HG03565 (cell line): ENCODE measurements around the gene SPHKAP.
"Not testable (repeated sequence)": the region's sequence is repeated elsewhere in the genome, so short reads cannot be mapped to it uniquely, and the experiment has no call there.

Experiments used
- ATAC-seq: cut with Tn5 transposase; IDR thresholded peaks from one replicate; pipeline ENCODE4 v1.9.1; 2021; ENCODE audit warnings: mild to moderate bottlenecking, moderate library complexity; ENCODE audit not compliant: unreplicated experiment

Gene SPHKAP

DNA sequence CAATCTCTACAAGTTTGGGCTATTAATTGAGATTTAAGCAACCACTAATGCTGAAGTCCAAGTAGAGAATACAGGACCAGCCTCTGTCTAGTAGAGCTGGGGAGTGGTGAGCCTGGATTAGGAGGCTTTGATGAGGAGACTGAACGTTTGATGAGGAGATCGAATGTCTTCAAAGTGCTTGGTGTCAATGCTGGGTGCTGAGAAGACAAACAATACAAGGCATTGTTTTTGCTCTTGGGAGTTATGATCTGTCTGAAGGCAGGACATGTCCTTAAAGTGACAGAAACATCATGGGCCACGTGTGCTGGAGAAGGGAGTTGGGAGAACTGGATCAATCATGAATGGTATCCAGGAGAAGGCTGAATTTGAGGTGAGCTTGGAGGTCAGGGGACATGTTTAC lies 143.6 kb downstream of the SPHKAP start:
- no peak for ATAC-seq

DNA sequence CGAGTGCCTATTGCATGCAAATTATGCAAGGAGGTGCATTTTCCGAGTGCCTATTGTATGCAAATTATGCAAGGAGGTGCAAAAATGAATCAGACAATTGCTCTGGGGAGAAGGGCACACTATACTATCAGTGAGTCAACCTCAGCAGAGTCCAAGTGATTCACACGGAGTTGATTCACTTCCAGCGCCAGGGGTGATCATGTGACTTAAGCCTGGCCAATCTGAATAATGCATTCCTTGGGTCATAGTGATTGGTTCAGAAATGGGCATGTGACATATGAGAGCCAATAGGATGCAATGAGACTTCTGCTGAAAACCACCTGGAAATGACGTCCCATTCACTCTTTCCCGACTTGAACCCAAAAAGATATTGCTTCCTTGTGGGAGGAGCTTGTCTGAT lies 157.9 kb downstream of the SPHKAP start:
- no peak for ATAC-seq

DNA sequence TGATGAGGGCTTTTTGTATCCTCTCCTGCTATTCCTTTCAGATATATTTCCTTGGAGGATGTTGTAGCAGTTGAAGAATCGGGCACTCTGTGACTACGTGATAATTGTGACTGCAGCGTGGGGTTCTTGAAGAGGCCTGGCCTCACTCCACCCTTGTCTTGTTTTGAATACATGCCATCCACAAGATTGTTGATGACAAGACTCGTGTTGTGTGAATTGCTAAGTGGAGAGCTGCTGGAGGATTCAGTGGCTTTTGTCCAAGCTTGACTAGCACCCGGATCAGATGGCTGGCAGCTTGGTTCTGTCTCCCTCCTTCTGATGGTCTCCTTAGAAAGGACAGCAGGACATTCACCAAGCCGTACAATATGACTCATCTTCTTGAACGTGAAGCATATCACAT lies 163.2 kb downstream of the SPHKAP start:
- no peak for ATAC-seq

DNA sequence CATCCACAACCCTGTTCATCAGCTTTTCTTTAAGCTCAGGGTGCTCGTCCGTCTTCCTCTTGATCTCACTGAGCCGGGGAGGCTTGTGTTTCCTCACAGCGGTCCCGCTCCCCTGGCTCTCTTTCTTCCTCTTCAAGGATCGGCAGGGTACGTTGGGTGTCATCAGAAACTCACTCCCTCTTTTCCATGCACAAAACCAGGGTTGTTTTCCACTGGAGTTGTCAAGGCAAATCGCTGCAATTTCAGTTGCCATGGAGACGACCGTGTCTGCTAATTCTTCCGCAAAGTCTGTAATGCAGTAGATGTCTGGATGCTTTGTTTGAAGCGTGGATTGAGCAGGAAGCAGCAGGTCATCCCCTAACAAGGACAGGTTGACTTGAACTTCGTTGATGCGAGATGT lies 163.7 kb downstream of the SPHKAP start:
- ATAC-seq = no peak

DNA sequence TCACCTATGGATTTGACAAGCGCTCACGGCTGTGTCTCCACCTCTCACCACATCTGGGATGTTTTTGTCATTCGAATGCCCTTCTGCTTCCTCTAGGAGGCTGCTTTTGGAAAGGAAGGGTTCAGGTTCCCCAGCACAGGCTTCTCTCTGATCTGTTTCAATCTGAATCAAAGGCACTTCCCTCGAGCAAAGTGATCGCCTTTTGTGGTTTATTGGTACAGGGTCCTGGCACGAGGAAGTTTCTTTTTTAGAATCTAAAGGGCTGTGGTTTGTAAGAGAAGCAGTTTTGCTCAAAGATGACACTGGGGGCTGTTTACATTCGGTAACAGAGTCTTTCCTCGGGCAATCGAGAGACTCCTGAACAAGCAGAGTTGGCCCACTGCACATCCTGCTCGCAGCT lies 165.1 kb downstream of the SPHKAP start:
- ATAC-seq = peak; percentile 68

DNA sequence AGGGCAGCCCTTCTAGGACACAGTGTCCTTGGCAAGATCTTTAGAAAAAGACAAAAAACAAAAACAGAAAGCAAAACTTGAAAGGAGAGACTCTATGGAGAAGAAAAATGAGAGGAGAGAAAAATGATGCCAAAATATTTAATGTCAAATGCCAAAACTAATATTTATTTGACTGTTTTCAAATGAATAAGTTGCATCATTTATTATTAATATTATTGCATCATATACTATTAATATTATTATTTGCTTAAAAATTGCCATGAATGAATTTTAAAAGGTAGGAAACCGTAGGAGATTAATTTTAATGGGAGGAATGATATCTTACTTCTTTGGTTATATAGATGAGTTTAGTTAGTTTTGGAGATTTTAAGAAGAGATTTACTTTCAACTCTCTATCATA lies 165.7 kb downstream of the SPHKAP start:
- ATAC-seq = no peak

DNA sequence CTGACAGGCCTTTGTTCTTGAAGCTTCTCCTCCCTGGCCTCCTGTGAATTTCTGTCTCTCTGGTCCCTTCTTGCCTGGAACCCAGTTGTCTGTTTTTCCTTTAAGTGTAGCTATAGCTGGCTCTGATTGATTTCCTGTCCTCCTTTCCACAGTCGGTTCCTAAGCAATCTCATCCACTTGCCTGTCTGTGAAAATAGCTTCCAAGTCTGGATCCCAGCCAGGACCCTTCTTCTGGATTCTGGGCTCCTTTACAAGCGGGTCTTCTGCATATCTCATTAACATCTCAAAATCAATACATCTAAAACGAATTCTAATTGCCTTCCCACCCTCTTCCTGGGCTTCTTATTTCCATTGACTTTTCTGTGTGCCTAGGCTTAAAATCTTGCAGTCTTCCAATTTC lies 185.1 kb downstream of the SPHKAP start:
- ATAC-seq = no peak

DNA sequence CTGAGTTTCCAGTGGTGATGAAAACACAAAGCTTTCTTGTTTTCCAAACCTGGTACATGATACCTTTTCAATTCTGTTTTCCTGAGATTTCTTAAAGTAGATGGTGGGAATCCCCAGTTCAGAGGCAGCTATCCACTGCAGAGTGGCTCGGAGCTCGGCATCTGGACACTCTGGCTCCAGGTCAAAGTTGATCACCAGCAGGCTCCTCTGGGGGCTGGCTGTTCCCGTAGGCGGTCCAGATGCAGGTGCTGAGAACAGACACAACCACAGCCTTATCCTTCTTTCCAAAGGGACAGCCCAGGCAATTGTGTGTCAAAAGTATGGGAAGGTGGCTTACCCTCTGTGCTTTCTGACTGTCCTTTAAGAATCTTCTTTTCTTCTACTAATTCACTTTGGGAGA lies 190.6 kb downstream of the SPHKAP start:
- ATAC-seq = no peak

DNA sequence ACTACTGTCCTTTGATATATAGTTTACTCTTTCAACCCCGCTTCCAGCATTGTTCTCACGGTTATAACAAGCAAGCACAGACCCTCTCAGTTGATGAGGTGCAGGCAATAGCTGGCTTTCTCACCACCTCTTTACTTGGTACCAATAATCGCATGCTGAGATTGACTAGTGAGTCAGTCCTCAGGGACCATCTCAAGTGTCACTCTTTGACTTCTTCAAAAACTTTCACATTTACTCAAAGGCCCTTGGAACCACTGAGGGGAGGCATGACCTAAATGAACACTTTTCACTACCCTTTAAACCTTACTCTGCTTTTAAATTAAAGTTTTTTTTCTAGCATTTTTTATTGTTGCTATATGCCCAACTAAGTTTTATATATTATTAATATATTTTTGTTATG lies 208.2 kb downstream of the SPHKAP start:
- ATAC-seq = no peak

DNA sequence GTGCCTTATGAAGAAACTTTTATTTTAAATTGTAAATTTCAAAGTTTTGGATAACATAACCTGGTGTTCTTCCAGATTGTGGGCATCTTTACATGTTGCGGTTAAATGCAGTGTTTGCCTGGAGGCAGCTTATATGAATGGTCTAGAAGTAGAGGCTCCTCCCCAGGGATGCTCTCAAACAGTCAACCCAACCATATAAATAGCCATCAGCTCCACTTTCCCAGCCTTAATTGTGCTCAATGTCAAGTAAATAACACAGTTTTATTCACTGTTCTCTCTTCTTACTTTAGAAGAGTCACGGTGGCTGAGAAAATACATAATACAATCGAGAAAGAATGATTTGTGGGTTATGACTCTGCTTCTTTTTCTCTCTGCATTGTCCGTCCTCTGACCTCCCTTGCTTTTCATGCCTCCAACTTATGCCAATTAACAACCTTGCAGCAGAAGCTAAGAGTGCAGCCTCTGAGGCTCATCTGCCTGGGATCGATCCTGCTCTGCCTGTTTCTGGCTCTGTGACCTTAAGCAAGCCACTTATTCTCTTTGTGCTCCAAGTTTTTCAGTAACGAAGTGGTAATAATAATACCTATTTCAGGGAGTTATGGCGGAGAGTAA lies 209.8 kb downstream of the SPHKAP start:
- no peak for ATAC-seq

DNA sequence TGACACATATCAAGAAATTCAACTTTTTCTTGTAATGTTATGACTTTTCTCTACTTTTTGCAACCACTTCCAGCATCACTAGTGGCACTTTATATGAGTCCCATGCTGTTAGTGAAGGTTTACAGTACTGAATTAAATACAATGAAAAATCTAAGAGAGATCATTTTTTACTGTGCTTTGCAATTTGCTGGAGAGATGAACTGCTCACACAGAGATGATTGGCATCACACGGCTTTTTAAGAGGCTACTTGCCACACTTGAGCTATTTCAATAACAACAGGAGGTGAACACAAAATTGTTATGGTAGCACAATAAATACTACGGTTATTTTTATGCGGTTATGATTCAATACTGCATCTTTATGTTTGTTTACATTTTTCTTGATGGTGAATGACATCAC lies 221.2 kb downstream of the SPHKAP start:
- ATAC-seq = no peak

DNA sequence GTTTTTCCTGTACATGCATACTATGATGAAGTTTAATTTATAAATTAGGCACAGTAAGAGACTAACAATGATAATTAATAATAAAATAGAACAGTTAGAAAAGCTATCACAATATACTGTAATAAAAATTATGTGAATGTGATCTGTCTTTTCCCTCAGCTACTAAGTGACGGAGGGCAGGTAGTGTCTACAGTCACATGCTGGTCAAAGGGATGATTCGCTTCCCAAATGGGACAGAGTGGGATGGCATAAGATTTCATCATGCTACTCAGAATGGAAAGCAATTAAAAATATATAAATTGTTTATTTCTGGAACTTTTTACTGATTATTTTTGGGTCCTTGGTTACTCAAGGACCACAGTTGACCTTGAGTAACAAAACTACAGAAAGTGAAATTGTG lies 238.5 kb downstream of the SPHKAP start:
- ATAC-seq = no peak

DNA sequence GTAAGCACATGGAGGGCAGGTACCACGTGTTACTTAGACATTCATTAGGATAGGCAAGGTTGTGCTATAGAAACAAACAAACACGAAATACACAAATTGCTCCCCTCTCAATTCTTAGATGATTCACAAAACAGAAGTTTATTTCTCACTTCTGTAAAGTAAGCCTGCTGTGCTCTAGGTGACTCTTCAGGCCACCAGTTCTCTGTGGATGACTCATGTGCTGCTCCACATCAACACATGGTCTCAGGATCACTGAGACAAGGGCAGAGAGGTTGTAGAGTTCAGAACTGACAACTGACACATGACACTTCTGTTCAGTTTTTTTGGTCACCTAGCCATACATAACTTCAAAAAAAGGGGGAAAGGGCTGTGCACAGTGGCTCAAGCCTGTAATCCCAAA lies 239.5 kb downstream of the SPHKAP start:
- peak; percentile 81 for ATAC-seq

DNA sequence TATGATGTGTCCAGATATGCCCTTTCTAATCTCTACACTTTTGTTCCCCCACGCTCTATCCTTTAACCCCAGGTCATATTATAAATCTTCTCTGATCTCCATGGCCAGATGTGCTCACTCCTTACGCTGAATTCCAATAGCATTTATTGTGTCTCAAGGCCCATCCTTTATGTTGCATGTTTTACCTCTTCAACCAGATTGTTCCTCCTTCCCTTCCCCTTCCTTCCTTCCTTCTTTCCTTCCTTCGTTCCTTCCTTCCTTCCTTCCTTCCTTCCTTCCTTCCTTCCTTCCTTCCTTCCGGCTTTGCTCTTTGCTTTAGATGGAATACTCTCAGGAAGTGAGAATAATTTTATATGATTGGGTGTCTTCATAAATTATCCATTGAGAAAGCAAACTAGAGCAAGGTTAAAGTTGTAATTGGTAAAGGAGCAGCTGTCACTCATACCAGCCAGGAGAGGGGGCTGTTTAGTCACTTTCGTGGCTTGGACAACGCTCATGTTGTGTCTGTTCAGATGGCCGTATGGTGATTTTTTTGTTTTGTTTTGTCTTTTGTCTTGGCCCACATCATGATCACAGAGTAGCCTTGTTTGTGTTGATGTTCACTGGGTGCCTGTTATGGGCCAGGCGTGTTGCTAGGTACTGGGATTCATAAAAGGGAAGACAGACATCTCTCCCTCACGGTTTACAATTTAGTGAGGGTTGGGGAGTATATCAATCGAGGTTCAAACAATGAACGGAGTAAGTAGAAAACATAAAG lies 242.0 kb downstream of the SPHKAP start:
- ATAC-seq = peak; percentile 37

DNA sequence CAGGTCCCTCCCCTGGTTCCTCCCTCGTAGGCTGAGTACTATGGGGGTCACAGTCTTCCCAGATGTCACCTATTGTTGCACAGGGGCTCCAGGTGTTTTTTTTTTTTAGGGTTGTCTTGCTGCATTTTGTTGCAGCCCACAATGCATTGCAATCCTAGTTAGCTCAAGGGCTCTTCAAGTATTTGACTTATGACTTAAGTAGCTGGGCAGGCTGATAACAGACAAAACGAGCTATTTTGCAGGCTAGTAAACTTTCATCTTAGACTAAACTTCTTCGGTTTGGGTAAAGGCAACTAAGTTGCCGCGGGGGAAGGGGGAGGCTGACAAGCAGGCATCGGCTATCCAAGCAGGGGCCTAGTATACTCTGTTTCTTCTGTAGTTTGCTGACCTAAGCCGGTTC lies 245.2 kb downstream of the SPHKAP start:
- ATAC-seq = not testable (repeated sequence)

DNA sequence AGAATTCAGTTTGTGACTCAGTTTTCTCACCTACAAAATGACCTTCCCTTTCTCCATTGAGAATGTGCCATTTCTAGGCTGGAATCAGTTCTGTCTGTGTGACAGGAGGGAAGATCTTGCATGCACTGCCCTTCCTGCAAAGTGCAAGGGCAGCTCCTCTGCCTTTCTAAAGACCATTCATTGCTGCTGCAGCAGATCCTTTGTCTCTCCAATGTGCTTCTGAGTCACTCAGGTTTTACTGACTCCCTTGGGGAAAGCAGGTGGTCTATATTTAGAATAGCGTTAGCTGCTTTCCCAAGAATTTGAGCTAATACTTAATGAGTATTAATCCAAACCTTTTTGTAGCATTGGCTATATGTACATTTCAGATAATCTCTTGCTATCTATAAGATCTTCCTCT lies 247.6 kb downstream of the SPHKAP start:
- ATAC-seq = no peak

DNA sequence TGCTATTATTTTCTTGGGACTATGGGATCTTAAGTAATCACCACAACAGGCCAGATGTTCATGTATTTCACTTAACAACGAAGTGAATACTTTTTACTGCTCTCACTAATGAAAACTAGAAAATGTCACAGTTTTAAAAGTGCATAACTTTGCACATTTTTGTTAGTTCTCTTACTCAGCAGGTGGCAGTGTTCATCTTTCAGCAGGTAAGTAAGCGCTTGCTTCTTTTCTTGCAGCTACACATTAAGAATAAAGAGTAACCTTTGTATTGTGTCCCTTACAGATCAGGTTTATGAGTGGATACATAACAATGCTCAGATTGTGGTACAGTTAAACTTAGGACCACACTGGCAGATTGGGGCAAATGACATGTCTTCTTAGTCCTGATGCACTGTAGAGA lies 249.1 kb downstream of the SPHKAP start:
- ATAC-seq = no peak

DNA sequence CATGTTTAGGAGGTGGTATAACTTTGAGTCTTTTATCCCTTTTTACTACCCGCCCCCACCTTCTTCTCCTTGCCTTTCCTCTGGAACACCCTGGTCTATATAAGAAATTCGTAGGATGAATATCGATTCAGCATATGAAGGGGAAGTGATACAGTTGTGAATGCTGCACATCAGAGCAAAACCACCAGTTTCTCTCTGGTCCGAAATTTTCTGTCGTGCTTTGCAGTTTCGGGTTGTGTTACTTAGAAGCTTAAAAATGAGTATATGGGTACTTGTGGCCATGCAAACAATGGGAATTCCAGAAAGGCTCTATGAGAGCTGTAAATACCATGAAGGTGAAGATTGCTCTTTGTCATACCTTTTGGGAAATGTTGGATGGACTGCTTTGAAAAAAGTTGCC lies 249.5 kb downstream of the SPHKAP start:
- no peak for ATAC-seq
